HepG2 (cell line): ENCODE measurements around the gene UCP3. TPM values are rescaled to one million over a fixed set of nuclear protein-coding genes. Genes with fewer than 3 reads are reported as not detected.

Experiments
- ARID3A ChIP-seq: IDR thresholded peaks from 2 replicates; pipeline ENCODE4 v1.6.1; 2012; ENCODE audit warnings: low read depth, low read length, improper control_type of control experiment
- KDM5B ChIP-seq: sonication (generic); formaldehyde crosslinking; IDR thresholded peaks from 2 replicates; pipeline ENCODE4 v1.4.0; 2020; ENCODE audit warnings: missing genetic modification reagents, mild to moderate bottlenecking, borderline replicate concordance
- KLF15 ChIP-seq: sonication (generic); formaldehyde crosslinking; IDR thresholded peaks from 2 replicates; pipeline ENCODE4 v1.8.1; 2023; ENCODE audit warnings: borderline replicate concordance, mild to moderate bottlenecking, inconsistent platforms, missing genetic modification reagents, mixed read lengths
- MAFF ChIP-seq: IDR thresholded peaks from 2 replicates; pipeline ENCODE4 v1.6.1; 2011; ENCODE audit warnings: low read depth, low read length, improper control_type of control experiment
- NR2C2 ChIP-seq: sonication (generic); formaldehyde crosslinking; IDR thresholded peaks from 2 replicates; pipeline ENCODE4 v1.4.0; 2020; ENCODE audit warnings: missing genetic modification reagents, mild to moderate bottlenecking, moderate library complexity, borderline replicate concordance
- PITX1 ChIP-seq: sonication (generic); formaldehyde crosslinking; IDR thresholded peaks from 2 replicates; pipeline ENCODE4 v1.5.1; 2020; ENCODE audit warnings: mild to moderate bottlenecking, missing genetic modification reagents
- REPIN1 ChIP-seq: sonication (generic); formaldehyde crosslinking; IDR thresholded peaks from 2 replicates; pipeline ENCODE4 v1.8.0; 2022; ENCODE audit warnings: missing genetic modification reagents, low read depth, mild to moderate bottlenecking, borderline replicate concordance
- TEAD3 ChIP-seq: optimal IDR thresholded peaks from 2 replicates; pipeline ENCODE3; 2016; ENCODE audit warnings: borderline replicate concordance
- TFDP1 ChIP-seq: IDR thresholded peaks from 2 replicates; pipeline ENCODE4 v1.6.1; 2016; ENCODE audit warnings: missing compliant biosample characterization, missing genetic modification reagents, borderline replicate concordance
- ZBTB38 ChIP-seq: sonication (generic); formaldehyde crosslinking; IDR thresholded peaks from 2 replicates; pipeline ENCODE4 v1.5.1; 2020; ENCODE audit warnings: mild to moderate bottlenecking, missing genetic modification reagents
- ZFP82 ChIP-seq: sonication (generic); formaldehyde crosslinking; IDR thresholded peaks from 2 replicates; pipeline ENCODE4 v1.5.1; 2020; ENCODE audit warnings: mild to moderate bottlenecking, missing genetic modification reagents, borderline replicate concordance
- ZFP91 ChIP-seq: sonication (generic); formaldehyde crosslinking; IDR thresholded peaks from 2 replicates; pipeline ENCODE4 v1.9.0; 2022; ENCODE audit warnings: missing genetic modification reagents, mild to moderate bottlenecking, borderline replicate concordance
- ZNF205 ChIP-seq: IDR thresholded peaks from 2 replicates; pipeline ENCODE4 v1.6.1; 2018; ENCODE audit warnings: missing biosample characterization, missing genetic modification reagents
- ZNF512B ChIP-seq: sonication (generic); formaldehyde crosslinking; IDR thresholded peaks from 2 replicates; pipeline ENCODE4 v1.5.1; 2020; ENCODE audit warnings: missing genetic modification reagents, mild to moderate bottlenecking, borderline replicate concordance
- ZNF572 ChIP-seq: sonication (generic); formaldehyde crosslinking; IDR thresholded peaks from 2 replicates; pipeline ENCODE4 v1.5.1; 2020; ENCODE audit warnings: mild to moderate bottlenecking, missing genetic modification reagents
- ZNF605 ChIP-seq: sonication (generic); formaldehyde crosslinking; IDR thresholded peaks from 2 replicates; pipeline ENCODE4 v1.8.0; 2022; ENCODE audit warnings: mild to moderate bottlenecking, missing genetic modification reagents
- ZNF652 ChIP-seq: IDR thresholded peaks from 2 replicates; pipeline ENCODE4 v1.6.1; 2016; ENCODE audit warnings: low read depth, borderline replicate concordance
- ZSCAN21 ChIP-seq: sonication (generic); formaldehyde crosslinking; IDR thresholded peaks from 2 replicates; pipeline ENCODE4 v1.8.0; 2022; ENCODE audit warnings: mild to moderate bottlenecking, missing genetic modification reagents, moderate library complexity, borderline replicate concordance
- polyA plus RNA-seq, 8 experiments: library from polyadenylated mRNA; depleted of rRNA in 3 of 8; stranded (reverse) in 7 of 8; unstranded in 1 of 8; fragments of >200 nt; fragmentation: Illumina TruSeq in 4 of 8; extraction: Trizol in 4 of 8; gene quantifications; 2 replicates each; pipeline versions ENCODE4 v1.2.1 to v1.2.3, GENCODE V29; 2011 to 2016; ENCODE audit warnings: low read depth in 4 of 8, missing spikeins in 1 of 8, mixed read lengths in 1 of 8; ENCODE audit not compliant: insufficient read depth in 1 of 8
- total RNA-seq, 5 experiments: library from RNA; depleted of rRNA; stranded (reverse); fragments of >200 nt; fragmentation: Illumina TruSeq; extraction: Trizol; gene quantifications; 2 replicates each; pipeline ENCODE4 v1.2.3, GENCODE V29; 2016; ENCODE audit warnings: low read depth in 1 of 5
- TF ChIP-seq, protein P1 (sequence below): sonication (generic); formaldehyde crosslinking; IDR thresholded peaks from 2 replicates; pipeline ENCODE4 v1.8.0; 2023; ENCODE audit warnings: mild to moderate bottlenecking, missing genetic modification reagents
- TF ChIP-seq, protein P2 (sequence below): IDR thresholded peaks from 2 replicates; pipeline ENCODE4 v1.6.1; 2016

The UCP3 gene
- total and polyA plus RNA-seq, 2 of the 13 experiments (the other 11 are each of a cell fraction or from before 2014, with no cell fraction given) = 0.37 TPM; not detected in 1

GRCh38 chr11:74018331-74019005 is 9.6 kb upstream of the UCP3 start (continued):
- TF ChIP-seq, protein P1, sequence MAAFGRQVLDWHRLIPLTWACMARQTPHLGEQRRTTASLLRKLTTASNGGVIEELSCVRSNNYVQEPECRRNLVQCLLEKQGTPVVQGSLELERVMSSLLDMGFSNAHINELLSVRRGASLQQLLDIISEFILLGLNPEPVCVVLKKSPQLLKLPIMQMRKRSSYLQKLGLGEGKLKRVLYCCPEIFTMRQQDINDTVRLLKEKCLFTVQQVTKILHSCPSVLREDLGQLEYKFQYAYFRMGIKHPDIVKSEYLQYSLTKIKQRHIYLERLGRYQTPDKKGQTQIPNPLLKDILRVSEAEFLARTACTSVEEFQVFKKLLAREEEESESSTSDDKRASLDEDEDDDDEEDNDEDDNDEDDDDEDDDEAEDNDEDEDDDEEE = 0 out of 2 replicates have a peak, but pooled peaks have one; percentile 19
- 0 out of 2 replicates have a peak, but pooled peaks have one; percentile 13 for TF ChIP-seq ZNF572 (CRISPR knock-in tag)
- peak; percentile 57; the same call in 1 of the 2 replicates for TF ChIP-seq PITX1 (CRISPR knock-in tag)
- TF ChIP-seq TFDP1 (CRISPR knock-in tag) = no peak
- TF ChIP-seq ZBTB38 (CRISPR knock-in tag) = no peak
- no peak for TF ChIP-seq TEAD3 (CRISPR knock-in tag)
- 0 out of 2 replicates have a peak, but pooled peaks have one; percentile 11 for TF ChIP-seq NR2C2 (CRISPR knock-in tag)
- TF ChIP-seq ZSCAN21 (CRISPR knock-in tag) = no peak; the same call in 1 of the 2 replicates
- TF ChIP-seq ZNF512B = no peak
- TF ChIP-seq REPIN1 (CRISPR knock-in tag) = peak; percentile 41; the same call in 1 of the 2 replicates
- no peak for TF ChIP-seq ZFP82 (CRISPR knock-in tag)
- TF ChIP-seq KLF15 (CRISPR knock-in tag) = no peak
- TF ChIP-seq ZFP91 (CRISPR knock-in tag) = peak; percentile 87
- TF ChIP-seq, protein P2, sequence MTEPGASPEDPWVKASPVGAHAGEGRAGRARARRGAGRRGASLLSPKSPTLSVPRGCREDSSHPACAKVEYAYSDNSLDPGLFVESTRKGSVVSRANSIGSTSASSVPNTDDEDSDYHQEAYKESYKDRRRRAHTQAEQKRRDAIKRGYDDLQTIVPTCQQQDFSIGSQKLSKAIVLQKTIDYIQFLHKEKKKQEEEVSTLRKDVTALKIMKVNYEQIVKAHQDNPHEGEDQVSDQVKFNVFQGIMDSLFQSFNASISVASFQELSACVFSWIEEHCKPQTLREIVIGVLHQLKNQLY = no peak
- no peak for TF ChIP-seq ZNF652 (CRISPR knock-in tag)
- peak; percentile 70 for TF ChIP-seq ZNF205 (CRISPR knock-in tag)
- no peak for TF ChIP-seq ZNF605 (CRISPR knock-in tag)
- 0 out of 2 replicates have a peak, but pooled peaks have one; percentile 43 for TF ChIP-seq ARID3A
- TF ChIP-seq MAFF = no peak
- TF ChIP-seq KDM5B (CRISPR knock-in tag) = no peak
